A549 (cell line): ENCODE data around the gene ADSL.

Experiments used
- POLR2A ChIP-seq: IDR thresholded peaks from 2 replicates; pipeline ENCODE4 v1.6.1; 2012; ENCODE audit warnings: mild to moderate bottlenecking, low read length
- RCOR1 ChIP-seq: fragments of 150-350 bp; IDR thresholded peaks from 2 replicates; pipeline ENCODE4 v1.6.1; 2014; ENCODE audit warnings: antibody characterized with exemption, low read length, low read depth
- TF ChIP-seq, protein P1 (sequence below): fragments of >200 bp; sonication (Bioruptor Twin); formaldehyde crosslinking; IDR thresholded peaks from 3 replicates; pipeline ENCODE4 v1.5.1; 2016

DNA sequence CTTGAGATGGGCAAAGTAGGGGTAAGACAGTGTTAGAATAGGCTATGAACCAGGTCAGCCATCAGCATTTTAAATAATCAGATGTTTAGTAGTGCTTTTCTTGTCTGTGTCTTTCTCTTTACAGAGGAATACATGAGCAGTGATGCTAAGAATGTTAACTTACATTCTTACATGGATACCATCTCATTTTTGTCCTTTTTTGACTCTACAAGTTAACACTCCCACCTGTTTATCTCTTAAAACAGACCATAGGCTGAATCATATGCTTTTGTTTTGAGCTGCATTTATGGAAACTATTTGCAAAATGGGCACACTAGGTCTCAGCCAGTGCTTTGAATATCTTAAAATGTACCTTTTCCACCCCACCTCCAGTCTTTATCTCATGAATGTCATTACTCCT, 25.6 kb upstream of the ADSL start:
- TF ChIP-seq, protein P1, sequence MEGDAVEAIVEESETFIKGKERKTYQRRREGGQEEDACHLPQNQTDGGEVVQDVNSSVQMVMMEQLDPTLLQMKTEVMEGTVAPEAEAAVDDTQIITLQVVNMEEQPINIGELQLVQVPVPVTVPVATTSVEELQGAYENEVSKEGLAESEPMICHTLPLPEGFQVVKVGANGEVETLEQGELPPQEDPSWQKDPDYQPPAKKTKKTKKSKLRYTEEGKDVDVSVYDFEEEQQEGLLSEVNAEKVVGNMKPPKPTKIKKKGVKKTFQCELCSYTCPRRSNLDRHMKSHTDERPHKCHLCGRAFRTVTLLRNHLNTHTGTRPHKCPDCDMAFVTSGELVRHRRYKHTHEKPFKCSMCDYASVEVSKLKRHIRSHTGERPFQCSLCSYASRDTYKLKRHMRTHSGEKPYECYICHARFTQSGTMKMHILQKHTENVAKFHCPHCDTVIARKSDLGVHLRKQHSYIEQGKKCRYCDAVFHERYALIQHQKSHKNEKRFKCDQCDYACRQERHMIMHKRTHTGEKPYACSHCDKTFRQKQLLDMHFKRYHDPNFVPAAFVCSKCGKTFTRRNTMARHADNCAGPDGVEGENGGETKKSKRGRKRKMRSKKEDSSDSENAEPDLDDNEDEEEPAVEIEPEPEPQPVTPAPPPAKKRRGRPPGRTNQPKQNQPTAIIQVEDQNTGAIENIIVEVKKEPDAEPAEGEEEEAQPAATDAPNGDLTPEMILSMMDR: no peak
- TF ChIP-seq POLR2A (no peak), RCOR1 (no peak)
